H1 (cell line): ENCODE measurements around the gene ACSM3. TPM values are rescaled to one million over a fixed set of nuclear protein-coding genes. Genes with fewer than 3 reads are reported as not detected.
"Not testable (repeated sequence)": the region's sequence is repeated elsewhere in the genome, so short reads cannot be mapped to it uniquely, and the experiment has no call there.

Experiments used
- CTCF ChIA-PET: fragments of 300-600 bp; sonication (Branson Sonifier 250); formaldehyde crosslinking; loops from one replicate; lab custom pipeline; 2021; ENCODE audit not compliant: partially characterized antibody; lab: Charles Lee
- POLR2A ChIA-PET: fragments of 300-600 bp; sonication (Branson Sonifier 250); formaldehyde crosslinking; loops from one replicate; lab custom pipeline; 2021; ENCODE audit warnings: inconsistent platforms; ENCODE audit not compliant: partially characterized antibody; lab: Charles Lee
- DNase-seq, 2 experiments: peaks; one replicate each; pipeline versions ENCODE4 v3.0.0 to v3.0.0-alpha.2; 2010 to 2022; ENCODE audit warnings: low spot score in 2 of 2, low read depth in 1 of 2, mixed read lengths in 1 of 2
- FAIRE-seq: peaks from 2 replicates; lab custom pipeline; 2011; peaks lifted over from hg19 to GRCh38; lab: Jason Lieb, UNC
- H2AFZ ChIP-seq: 2 replicates; pipeline ENCODE4 v1.8.1; 2012; ENCODE audit warnings: low read length, inconsistent platforms
- H2AK5ac ChIP-seq: 2 replicates; pipeline ENCODE4 v1.6.1; 2013; ENCODE audit warnings: low read depth, low read length
- H2BK120ac ChIP-seq: replicated peaks from 2 replicates; pipeline ENCODE3; 2013; ENCODE audit warnings: low read depth, low read length, inconsistent platforms
- H2BK12ac ChIP-seq: 2 replicates; pipeline ENCODE4 v1.6.1; 2013; ENCODE audit warnings: low read depth, low read length
- H2BK15ac ChIP-seq: 2 replicates; pipeline ENCODE4 v1.6.1; 2013; ENCODE audit warnings: low read length
- H2BK20ac ChIP-seq: 2 replicates; pipeline ENCODE4 v1.6.1; 2013; ENCODE audit warnings: low read length
- H2BK5ac ChIP-seq: 2 replicates; pipeline ENCODE4 v1.6.1; 2013; ENCODE audit warnings: low read depth, low read length
- H3K14ac ChIP-seq: 2 replicates; pipeline ENCODE4 v1.6.1; 2013; ENCODE audit warnings: inconsistent platforms; ENCODE audit not compliant: insufficient read length
- H3K18ac ChIP-seq: 2 replicates; pipeline ENCODE4 v1.6.1; 2013; ENCODE audit warnings: low read length; ENCODE audit errors: extremely low read depth
- H3K23ac ChIP-seq: 2 replicates; pipeline ENCODE4 v1.6.1; 2013; ENCODE audit warnings: inconsistent platforms; ENCODE audit not compliant: insufficient read length
- H3K23me2 ChIP-seq: 2 replicates; pipeline ENCODE4 v1.6.1; 2013; ENCODE audit warnings: low read depth, low read length
- H3K27ac ChIP-seq: 2 replicates; pipeline ENCODE4 v1.6.1; 2011; ENCODE audit warnings: low read depth, low read length, inconsistent platforms
- H3K27me3 ChIP-seq, 4 experiments: replicated peaks in 1 of 4; 1 replicate in 1 of 4; 2 replicates in 3 of 4; pipeline versions ENCODE4 v1.6.1 to v1.8.1; 2011 to 2013; ENCODE audit warnings: low read length in 3 of 4, mild to moderate bottlenecking in 3 of 4, inconsistent platforms in 2 of 4, mixed read lengths in 2 of 4, moderate library complexity in 1 of 4; ENCODE audit not compliant: control insufficient read depth in 3 of 4, insufficient read depth in 3 of 4; ENCODE audit errors: extremely low read depth in 1 of 4
- H3K36me3 ChIP-seq, 4 experiments: 2 replicates each; pipeline versions ENCODE4 v1.6.1 to v1.8.1; 2011 to 2013; ENCODE audit warnings: mild to moderate bottlenecking in 4 of 4, low read length in 3 of 4, moderate library complexity in 2 of 4, control low read depth in 1 of 4, inconsistent platforms in 1 of 4; ENCODE audit not compliant: insufficient read depth in 4 of 4, control insufficient read depth in 2 of 4
- H3K4ac ChIP-seq: replicated peaks from 2 replicates; pipeline ENCODE3; 2013; ENCODE audit warnings: low read length, low read depth, mixed read lengths, inconsistent platforms; ENCODE audit not compliant: insufficient read length
- H3K4me1 ChIP-seq, 4 experiments: replicated peaks in 1 of 4; 1 replicate in 1 of 4; 2 replicates in 3 of 4; pipeline versions ENCODE4 v1.6.1 to v1.8.1; 2011 to 2013; ENCODE audit warnings: low read length in 3 of 4, inconsistent platforms in 2 of 4, mixed read lengths in 1 of 4; ENCODE audit not compliant: insufficient read depth in 4 of 4, control insufficient read depth in 3 of 4
- H3K4me2 ChIP-seq, 2 experiments: 2 replicates each; pipeline versions ENCODE4 v1.6.1 to v1.8.1; 2011 to 2013; ENCODE audit warnings: low read depth in 2 of 2, low read length in 2 of 2, control low read depth in 1 of 2, inconsistent platforms in 1 of 2, mild to moderate bottlenecking in 1 of 2; ENCODE audit not compliant: insufficient read depth in 1 of 2
- H3K4me3 ChIP-seq, 4 experiments: fragments of 200-600, 300-600 bp in 1 of 4; sonication (generic), shearing (Covaris generic), sonication (Bioruptor Twin) in 1 of 4; 2 replicates each; pipeline versions ENCODE4 v1.5.1 to v1.8.1; 2011 to 2016; ENCODE audit warnings: low read length in 4 of 4, low read depth in 3 of 4, control low read depth in 2 of 4, inconsistent platforms in 2 of 4, mild to moderate bottlenecking in 2 of 4, mixed read lengths in 1 of 4, moderate library complexity in 1 of 4; ENCODE audit not compliant: insufficient read depth in 2 of 4; ENCODE audit errors: extremely low read depth in 1 of 4
- H3K56ac ChIP-seq: replicated peaks from 2 replicates; pipeline ENCODE3; 2013; ENCODE audit warnings: low read depth, mild to moderate bottlenecking, mixed read lengths, low read length, inconsistent platforms; ENCODE audit not compliant: insufficient read length
- H3K79me1 ChIP-seq: 2 replicates; pipeline ENCODE4 v1.6.1; 2013; ENCODE audit warnings: low read depth, low read length, control low read depth
- H3K79me2 ChIP-seq, 2 experiments: 2 replicates each; pipeline versions ENCODE4 v1.6.1 to v1.8.1; 2012 to 2013; ENCODE audit warnings: low read length in 2 of 2, mild to moderate bottlenecking in 2 of 2, inconsistent platforms in 1 of 2; ENCODE audit not compliant: insufficient read depth in 2 of 2, control insufficient read depth in 1 of 2
- H3K9ac ChIP-seq, 4 experiments: replicated peaks in 1 of 4; 1 replicate in 1 of 4; 2 replicates in 3 of 4; pipeline versions ENCODE4 v1.6.1 to v1.8.1; 2011 to 2013; ENCODE audit warnings: low read depth in 3 of 4, low read length in 3 of 4, control low read depth in 2 of 4, mild to moderate bottlenecking in 2 of 4, moderate library complexity in 2 of 4, inconsistent platforms in 1 of 4; ENCODE audit errors: extremely low read depth in 1 of 4
- H3K9me3 ChIP-seq, 2 experiments: 2 replicates each; pipeline versions ENCODE4 v1.6.1 to v1.8.1; 2012 to 2013; ENCODE audit warnings: mild to moderate bottlenecking in 2 of 2, moderate library complexity in 2 of 2, control low read depth in 1 of 2, inconsistent platforms in 1 of 2, low read depth in 1 of 2, low read length in 1 of 2, mixed read lengths in 1 of 2; ENCODE audit not compliant: insufficient read depth in 2 of 2
- H4K20me1 ChIP-seq, 2 experiments: replicated peaks in 1 of 2; 2 replicates each; pipeline versions ENCODE3 to v1.8.1; 2011 to 2013; ENCODE audit warnings: inconsistent platforms in 2 of 2, low read length in 2 of 2, mild to moderate bottlenecking in 1 of 2; ENCODE audit not compliant: insufficient read depth in 2 of 2, control insufficient read depth in 1 of 2
- H4K5ac ChIP-seq: 2 replicates; pipeline ENCODE4 v1.6.1; 2013; ENCODE audit warnings: low read length, low read depth, mixed read lengths, inconsistent platforms; ENCODE audit not compliant: insufficient read length
- H4K8ac ChIP-seq: 2 replicates; pipeline ENCODE4 v1.8.0; 2013; ENCODE audit warnings: mild to moderate bottlenecking, moderate library complexity, low read length, inconsistent platforms; ENCODE audit not compliant: insufficient read depth; ENCODE audit errors: extremely low read depth
- H4K91ac ChIP-seq: replicated peaks from 2 replicates; pipeline ENCODE3; 2013; ENCODE audit warnings: low read length, mixed read lengths, inconsistent platforms; ENCODE audit not compliant: insufficient read length
- ATF3 ChIP-seq: IDR thresholded peaks from 2 replicates; pipeline ENCODE4 v1.6.1; 2011; ENCODE audit warnings: low read depth, mild to moderate bottlenecking, low read length; ENCODE audit not compliant: insufficient read depth
- BRCA1 ChIP-seq: IDR thresholded peaks from 2 replicates; pipeline ENCODE4 v1.6.1; 2012; ENCODE audit warnings: low read depth, low read length, improper control_type of control experiment
- KDM4A ChIP-seq: IDR thresholded peaks from one replicate; pipeline ENCODE4 v1.7.1; 2012; ENCODE audit warnings: low read depth, mild to moderate bottlenecking, moderate library complexity, low read length, inconsistent platforms; ENCODE audit not compliant: severe bottlenecking
- PHF8 ChIP-seq: fragments of 200-600 bp; sonication (generic); conservative IDR thresholded peaks from 2 replicates; pipeline ENCODE4 v1.7.1; 2012; ENCODE audit warnings: low read depth, mild to moderate bottlenecking, inconsistent platforms, low read length, moderate library complexity
- SIX5 ChIP-seq: IDR thresholded peaks from 2 replicates; pipeline ENCODE4 v1.6.1; 2011; ENCODE audit warnings: mild to moderate bottlenecking, low read depth, low read length
- WGBS, 2 experiments: shearing (Covaris generic) in 1 of 2; methylation state at CpG; one replicate each; pipeline versions ENCODE4 v1.1.6 to v1.1.7; 2013 to 2015; ENCODE audit warnings: low lambda C conversion rate in 2 of 2, mixed read lengths in 2 of 2, inconsistent platforms in 1 of 2, low coverage in 1 of 2, missing lambda C conversion rate in 1 of 2; ENCODE audit not compliant: insufficient replicate concordance in 2 of 2, insufficient coverage in 1 of 2, insufficient read length in 1 of 2; ENCODE audit errors: extremely low coverage in 1 of 2, missing lambda C conversion rate in 1 of 2; 5-methylcytosine and 5-hydroxymethylcytosine counted together
- polyA plus RNA-seq, 7 experiments: library from polyadenylated mRNA; depleted of rRNA in 3 of 7; stranded (reverse) in 5 of 7; unstranded in 2 of 7; fragments of >200 nt in 5 of 7; fragments of 200-250 nt in 2 of 7; gene quantifications; 1 replicate in 5 of 7; 2 replicates in 1 of 7; 4 replicates in 1 of 7; pipeline versions ENCODE4 v1.2.1 to v1.2.3, GENCODE V29; 2011 to 2013; ENCODE audit warnings: missing spikeins in 2 of 7, mixed read lengths in 2 of 7
- total RNA-seq: library from RNA; stranded (reverse); fragmentation: NEBNext Ultra II Directional; extraction: Animal tissue kit (Norgen Biotek cat#: 25700); gene quantifications from 2 replicates; pipeline ENCODE4 v1.2.1, GENCODE V29; 2021

The ACSM3 gene
- total and polyA plus RNA-seq, 2 of the 8 experiments (the other 6 are each of a cell fraction or from before 2014, with no cell fraction given) = 5.7 to 6.2 TPM

GRCh38 chr16:20755238-20755637 lies 8.6 kb upstream of the ACSM3 start (continued):
- TF ChIP-seq BRCA1 (no peak), SIX5 (no peak), KDM4A (no peak), PHF8 (no peak), ATF3 (no peak)

- H3K27ac ChIP-seq, H3K23ac ChIP-seq, H3K4me2 ChIP-seq, H4K20me1 ChIP-seq, H3K36me3 ChIP-seq, H3K18ac ChIP-seq, H2AK5ac ChIP-seq, H4K5ac ChIP-seq, H3K79me1 ChIP-seq, POLR2A ChIA-PET, H4K91ac ChIP-seq, H3K4me3 ChIP-seq, H3K9ac ChIP-seq, H3K4ac ChIP-seq, H3K56ac ChIP-seq, H2AFZ ChIP-seq, H3K23me2 ChIP-seq, CTCF ChIA-PET, DNase-seq, H3K4me1 ChIP-seq, H4K8ac ChIP-seq, H3K9me3 ChIP-seq, H3K27me3 ChIP-seq, H2BK20ac ChIP-seq, H2BK12ac ChIP-seq, H2BK15ac ChIP-seq, H2BK5ac ChIP-seq, H2BK120ac ChIP-seq, H3K79me2 ChIP-seq, FAIRE-seq, H3K14ac ChIP-seq: not testable (repeated sequence)
- 94% methylated on average over 2 of the region's 5 CpGs; no CpG with 5 or more reads in 1 of the 2 experiments for WGBS, 2 experiments
These were observed 8.0 kb upstream of the ACSM3 start for GRCh38 chr16:20755799-20756198.
